Liver (tissue), 9 donors: ENCODE measurements around the gene ZNF831. TPM values are rescaled to one million over a fixed set of nuclear protein-coding genes. Genes with fewer than 3 reads are reported as not detected.

Experiments used
- DNase-seq: peaks from one replicate; pipeline ENCODE4 v3.0.0-alpha.2; 2017; ENCODE audit warnings: low spot score
- H3K27ac ChIP-seq, 2 donors: one replicate each; pipeline ENCODE4 v1.7.0; 2013; ENCODE audit warnings: inconsistent platforms in 2 of 2, low read length in 2 of 2, control low read depth in 1 of 2, low read depth in 1 of 2, mild to moderate bottlenecking in 1 of 2
- H3K27me3 ChIP-seq, 4 donors: one replicate each; pipeline versions ENCODE4 v1.6.1 to v1.7.0; 2013; ENCODE audit warnings: low read length in 3 of 4, inconsistent platforms in 1 of 4, mild to moderate bottlenecking in 1 of 4, moderate library complexity in 1 of 4; ENCODE audit not compliant: control insufficient read depth in 4 of 4, insufficient read depth in 4 of 4
- H3K36me3 ChIP-seq, 4 donors: one replicate each; pipeline versions ENCODE4 v1.6.1 to v1.7.0; 2013; ENCODE audit warnings: low read length in 3 of 4, mild to moderate bottlenecking in 3 of 4, low read depth in 1 of 4, moderate library complexity in 1 of 4; ENCODE audit not compliant: control insufficient read depth in 4 of 4, insufficient read depth in 3 of 4
- H3K4me1 ChIP-seq, 4 donors: one replicate each; pipeline versions ENCODE4 v1.6.1 to v1.7.0; 2013; ENCODE audit warnings: low read length in 3 of 4, mild to moderate bottlenecking in 3 of 4, moderate library complexity in 1 of 4; ENCODE audit not compliant: control insufficient read depth in 4 of 4, insufficient read depth in 4 of 4
- H3K4me3 ChIP-seq, 3 donors: one replicate each; pipeline versions ENCODE4 v1.6.1 to v1.7.0; 2013; ENCODE audit warnings: low read length in 3 of 3, control low read depth in 1 of 3, low read depth in 1 of 3, mild to moderate bottlenecking in 1 of 3
- H3K9ac ChIP-seq, 2 donors: one replicate each; pipeline ENCODE4 v1.7.0; 2013; ENCODE audit warnings: low read length in 2 of 2, mild to moderate bottlenecking in 2 of 2, moderate library complexity in 2 of 2, control low read depth in 1 of 2, low read depth in 1 of 2
- H3K9me3 ChIP-seq, 4 donors: one replicate each; pipeline versions ENCODE4 v1.6.1 to v1.7.0; 2013; ENCODE audit warnings: low read length in 3 of 4; ENCODE audit not compliant: control insufficient read depth in 4 of 4
- EGR1 ChIP-seq, 2 donors: IDR thresholded peaks; 2 replicates each; pipeline ENCODE4 v1.6.1; 2016 to 2018; ENCODE audit warnings: antibody characterized with exemption in 2 of 2, low read depth in 2 of 2
- FOXA1 ChIP-seq: IDR thresholded peaks from 2 replicates; pipeline ENCODE4 v1.6.1; 2016; ENCODE audit warnings: antibody characterized with exemption
- FOXA2 ChIP-seq: IDR thresholded peaks from 2 replicates; pipeline ENCODE4 v1.6.1; 2016; ENCODE audit warnings: antibody characterized with exemption
- GABPA ChIP-seq, 2 donors: IDR thresholded peaks in 1 of 2; conservative IDR thresholded peaks in 1 of 2; 2 replicates each; pipeline ENCODE4 v1.6.1; 2016; ENCODE audit warnings: antibody characterized with exemption in 2 of 2, mild to moderate bottlenecking in 1 of 2, moderate library complexity in 1 of 2
- HNF4A ChIP-seq, 2 donors: conservative IDR thresholded peaks; 2 replicates each; pipeline ENCODE4 v1.6.1; 2016; ENCODE audit warnings: antibody characterized with exemption in 2 of 2, mild to moderate bottlenecking in 2 of 2
- HNF4G ChIP-seq: IDR thresholded peaks from 2 replicates; pipeline ENCODE4 v1.6.1; 2016; ENCODE audit warnings: antibody characterized with exemption
- JUND ChIP-seq, 2 donors: IDR thresholded peaks; 2 replicates each; pipeline ENCODE4 v1.6.1; 2016; ENCODE audit warnings: antibody characterized with exemption in 2 of 2
- NR2F2 ChIP-seq: IDR thresholded peaks from 2 replicates; pipeline ENCODE4 v1.6.1; 2016; ENCODE audit warnings: antibody characterized with exemption
- RAD21 ChIP-seq, 2 donors: IDR thresholded peaks; 2 replicates each; pipeline ENCODE4 v1.6.1; 2016; ENCODE audit warnings: antibody characterized with exemption in 2 of 2, mild to moderate bottlenecking in 2 of 2
- SP1 ChIP-seq: IDR thresholded peaks from 2 replicates; pipeline ENCODE4 v1.6.1; 2018; ENCODE audit warnings: antibody characterized with exemption, mild to moderate bottlenecking
- YY1 ChIP-seq: IDR thresholded peaks from 2 replicates; pipeline ENCODE4 v1.6.1; 2016; ENCODE audit warnings: antibody characterized with exemption, mild to moderate bottlenecking
- WGBS: extraction: QIAGEN DNeasy Blood & Tissue Kit; methylation state at CpG from one replicate; pipeline ENCODE4 v1.1.7; 2013; 5-methylcytosine and 5-hydroxymethylcytosine counted together
- polyA plus RNA-seq, 2 donors: library from polyadenylated mRNA; stranded (reverse) in 1 of 2; unstranded in 1 of 2; fragments of 200-250 nt in 1 of 2; fragments of >200 nt in 1 of 2; fragmentation: Nextera tagmentation in 1 of 2; extraction: Ambion mirVana in 1 of 2; gene quantifications; one replicate each; pipeline versions ENCODE4 v1.2.1 to v1.2.3, GENCODE V29; 2013 to 2015
- total RNA-seq, 2 donors: library from RNA; depleted of rRNA; stranded (reverse); fragments of >200 nt; gene quantifications; one replicate each; pipeline ENCODE4 v1.2.3, GENCODE V29; 2014
- TF ChIP-seq, protein P1 (sequence below): IDR thresholded peaks from 2 replicates; pipeline ENCODE4 v1.6.1; 2016; ENCODE audit warnings: antibody characterized with exemption
- TF ChIP-seq, protein P2 (sequence below): IDR thresholded peaks from 2 replicates; pipeline ENCODE4 v1.6.1; 2016; ENCODE audit warnings: antibody characterized with exemption
- TF ChIP-seq, protein P3 (sequence below): fragments of 150-350 bp; IDR thresholded peaks from 2 replicates; pipeline ENCODE4 v1.5.1; 2017; ENCODE audit warnings: improper control_type of control experiment, low read depth, low read length; ENCODE audit not compliant: missing input control
- TF ChIP-seq, protein P4 (sequence below): IDR thresholded peaks from 2 replicates; pipeline ENCODE4 v1.6.1; 2016; ENCODE audit warnings: antibody characterized with exemption, mild to moderate bottlenecking
- TF ChIP-seq, protein P5 (sequence below): IDR thresholded peaks from 2 replicates; pipeline ENCODE4 v1.6.1; 2016; ENCODE audit warnings: antibody characterized with exemption
- donor health status: healthy.
- donor health status: healthy.
- donor health status: healthy.
- donor health status: healthy.
- donor health status: healthy.

The ZNF831 gene
- total and polyA plus RNA-seq, 4 donors, result 0.06 to 0.75 (median 0.13) TPM

DNA sequence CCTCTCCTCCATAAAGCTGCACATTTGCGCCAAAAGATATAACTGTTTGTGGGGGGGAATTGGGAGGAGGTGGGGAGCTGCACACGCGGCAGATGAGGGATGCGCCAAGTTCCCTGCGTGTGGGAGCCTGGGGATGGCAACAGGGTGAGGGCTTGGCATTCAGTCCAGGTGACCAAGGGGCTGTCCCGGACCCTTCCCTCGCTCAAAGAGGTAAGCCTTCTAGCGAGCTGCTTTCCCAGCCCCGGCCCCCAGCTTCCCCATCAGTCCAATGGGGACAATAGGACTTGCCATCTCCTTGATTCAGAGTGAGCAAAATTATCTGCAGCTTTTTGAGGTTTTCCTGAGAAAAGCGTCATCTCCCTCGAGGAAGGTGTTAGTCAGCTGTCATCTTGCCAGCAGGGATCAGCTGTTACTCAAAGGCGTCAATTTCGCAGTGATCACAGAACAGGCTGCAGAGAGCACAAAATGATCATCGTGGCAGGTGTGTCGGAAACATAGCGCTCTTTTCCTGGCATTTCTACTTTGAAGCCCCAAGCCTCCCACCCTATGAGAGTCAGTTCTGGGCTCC lies 21.3 kb downstream of the ZNF831 start:
- no peak overlapping the region for H3K27ac ChIP-seq

DNA sequence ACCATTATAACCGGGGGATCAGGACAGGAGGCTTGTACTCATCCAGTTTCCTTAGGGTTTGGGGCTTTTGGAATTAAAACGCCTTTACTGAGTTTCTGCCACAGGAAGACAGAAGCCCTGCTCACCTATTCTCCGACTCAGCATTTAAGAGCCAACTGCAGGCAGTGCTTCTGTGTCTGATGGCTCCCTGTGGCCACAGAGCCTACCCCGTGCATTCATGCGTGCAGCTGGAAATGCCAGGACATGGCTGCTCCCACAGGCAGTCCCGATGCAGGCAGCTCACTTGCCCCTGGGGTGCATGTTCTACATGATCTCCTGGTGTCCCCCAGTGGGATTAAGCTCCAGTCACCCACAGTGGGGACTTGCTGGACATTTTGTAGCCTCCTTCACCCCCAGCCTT lies 22.2 kb downstream of the ZNF831 start:
- Histone ChIP-seq H3K4me3 (no peak overlapping the region), H3K27ac (no peak overlapping the region), H3K9me3 (no peaks in the 10 kb centered on the region), H3K27me3 (peaks cover 0 to 3% (median 0%) of the 10 kb centered on the region in 4 donors), H3K4me1 (no peaks in the 10 kb centered on the region), H3K36me3 (no peaks in the 10 kb centered on the region), H3K9ac (no peak overlapping the region)
- WGBS, result 69% methylated on average over 6 of the region's 6 CpGs
- DNase-seq, result no peak
- no peak for TF ChIP-seq RAD21 (IDR thresholded peaks at IDR 0.05)
- no peak for TF ChIP-seq SP1
- TF ChIP-seq FOXA1, result no peak
- no peak for TF ChIP-seq NR2F2
- TF ChIP-seq HNF4G, result no peak
- no peak for TF ChIP-seq JUND (IDR thresholded peaks at IDR 0.05)
- TF ChIP-seq, protein P1, sequence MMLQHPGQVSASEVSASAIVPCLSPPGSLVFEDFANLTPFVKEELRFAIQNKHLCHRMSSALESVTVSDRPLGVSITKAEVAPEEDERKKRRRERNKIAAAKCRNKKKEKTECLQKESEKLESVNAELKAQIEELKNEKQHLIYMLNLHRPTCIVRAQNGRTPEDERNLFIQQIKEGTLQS, result no peak
- TF ChIP-seq, protein P2, sequence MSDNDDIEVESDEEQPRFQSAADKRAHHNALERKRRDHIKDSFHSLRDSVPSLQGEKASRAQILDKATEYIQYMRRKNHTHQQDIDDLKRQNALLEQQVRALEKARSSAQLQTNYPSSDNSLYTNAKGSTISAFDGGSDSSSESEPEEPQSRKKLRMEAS, result no peak
- TF ChIP-seq FOXA2, result no peak
- TF ChIP-seq GABPA (IDR thresholded peaks at IDR 0.05 in 1 of 2, conservative IDR thresholded peaks at IDR 0.05 in 1 of 2), result no peak
- TF ChIP-seq EGR1 (IDR thresholded peaks at IDR 0.05; ENCODE audit: low read depth in 2 of 2), result no peak

More for the DNA sequence above, 21.3 kb downstream of the ZNF831 start:
- Histone ChIP-seq H3K4me3 (no peak overlapping the region), H3K9me3 (no peaks in the 10 kb centered on the region), H3K36me3 (no peaks in the 10 kb centered on the region), H3K27me3 (peaks cover 0 to 3% (median 0%) of the 10 kb centered on the region in 4 donors), H3K9ac (no peak overlapping the region), H3K4me1 (no peaks in the 10 kb centered on the region)
- WGBS, result 80% methylated on average over 16 of the region's 16 CpGs
- no peak for DNase-seq
- TF ChIP-seq, protein P3, sequence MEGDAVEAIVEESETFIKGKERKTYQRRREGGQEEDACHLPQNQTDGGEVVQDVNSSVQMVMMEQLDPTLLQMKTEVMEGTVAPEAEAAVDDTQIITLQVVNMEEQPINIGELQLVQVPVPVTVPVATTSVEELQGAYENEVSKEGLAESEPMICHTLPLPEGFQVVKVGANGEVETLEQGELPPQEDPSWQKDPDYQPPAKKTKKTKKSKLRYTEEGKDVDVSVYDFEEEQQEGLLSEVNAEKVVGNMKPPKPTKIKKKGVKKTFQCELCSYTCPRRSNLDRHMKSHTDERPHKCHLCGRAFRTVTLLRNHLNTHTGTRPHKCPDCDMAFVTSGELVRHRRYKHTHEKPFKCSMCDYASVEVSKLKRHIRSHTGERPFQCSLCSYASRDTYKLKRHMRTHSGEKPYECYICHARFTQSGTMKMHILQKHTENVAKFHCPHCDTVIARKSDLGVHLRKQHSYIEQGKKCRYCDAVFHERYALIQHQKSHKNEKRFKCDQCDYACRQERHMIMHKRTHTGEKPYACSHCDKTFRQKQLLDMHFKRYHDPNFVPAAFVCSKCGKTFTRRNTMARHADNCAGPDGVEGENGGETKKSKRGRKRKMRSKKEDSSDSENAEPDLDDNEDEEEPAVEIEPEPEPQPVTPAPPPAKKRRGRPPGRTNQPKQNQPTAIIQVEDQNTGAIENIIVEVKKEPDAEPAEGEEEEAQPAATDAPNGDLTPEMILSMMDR, result no peak
- TF ChIP-seq EGR1 (IDR thresholded peaks at IDR 0.05; ENCODE audit: low read depth in 2 of 2), result no peak
- TF ChIP-seq, protein P4, sequence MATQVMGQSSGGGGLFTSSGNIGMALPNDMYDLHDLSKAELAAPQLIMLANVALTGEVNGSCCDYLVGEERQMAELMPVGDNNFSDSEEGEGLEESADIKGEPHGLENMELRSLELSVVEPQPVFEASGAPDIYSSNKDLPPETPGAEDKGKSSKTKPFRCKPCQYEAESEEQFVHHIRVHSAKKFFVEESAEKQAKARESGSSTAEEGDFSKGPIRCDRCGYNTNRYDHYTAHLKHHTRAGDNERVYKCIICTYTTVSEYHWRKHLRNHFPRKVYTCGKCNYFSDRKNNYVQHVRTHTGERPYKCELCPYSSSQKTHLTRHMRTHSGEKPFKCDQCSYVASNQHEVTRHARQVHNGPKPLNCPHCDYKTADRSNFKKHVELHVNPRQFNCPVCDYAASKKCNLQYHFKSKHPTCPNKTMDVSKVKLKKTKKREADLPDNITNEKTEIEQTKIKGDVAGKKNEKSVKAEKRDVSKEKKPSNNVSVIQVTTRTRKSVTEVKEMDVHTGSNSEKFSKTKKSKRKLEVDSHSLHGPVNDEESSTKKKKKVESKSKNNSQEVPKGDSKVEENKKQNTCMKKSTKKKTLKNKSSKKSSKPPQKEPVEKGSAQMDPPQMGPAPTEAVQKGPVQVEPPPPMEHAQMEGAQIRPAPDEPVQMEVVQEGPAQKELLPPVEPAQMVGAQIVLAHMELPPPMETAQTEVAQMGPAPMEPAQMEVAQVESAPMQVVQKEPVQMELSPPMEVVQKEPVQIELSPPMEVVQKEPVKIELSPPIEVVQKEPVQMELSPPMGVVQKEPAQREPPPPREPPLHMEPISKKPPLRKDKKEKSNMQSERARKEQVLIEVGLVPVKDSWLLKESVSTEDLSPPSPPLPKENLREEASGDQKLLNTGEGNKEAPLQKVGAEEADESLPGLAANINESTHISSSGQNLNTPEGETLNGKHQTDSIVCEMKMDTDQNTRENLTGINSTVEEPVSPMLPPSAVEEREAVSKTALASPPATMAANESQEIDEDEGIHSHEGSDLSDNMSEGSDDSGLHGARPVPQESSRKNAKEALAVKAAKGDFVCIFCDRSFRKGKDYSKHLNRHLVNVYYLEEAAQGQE, result no peak
- TF ChIP-seq, protein P5, sequence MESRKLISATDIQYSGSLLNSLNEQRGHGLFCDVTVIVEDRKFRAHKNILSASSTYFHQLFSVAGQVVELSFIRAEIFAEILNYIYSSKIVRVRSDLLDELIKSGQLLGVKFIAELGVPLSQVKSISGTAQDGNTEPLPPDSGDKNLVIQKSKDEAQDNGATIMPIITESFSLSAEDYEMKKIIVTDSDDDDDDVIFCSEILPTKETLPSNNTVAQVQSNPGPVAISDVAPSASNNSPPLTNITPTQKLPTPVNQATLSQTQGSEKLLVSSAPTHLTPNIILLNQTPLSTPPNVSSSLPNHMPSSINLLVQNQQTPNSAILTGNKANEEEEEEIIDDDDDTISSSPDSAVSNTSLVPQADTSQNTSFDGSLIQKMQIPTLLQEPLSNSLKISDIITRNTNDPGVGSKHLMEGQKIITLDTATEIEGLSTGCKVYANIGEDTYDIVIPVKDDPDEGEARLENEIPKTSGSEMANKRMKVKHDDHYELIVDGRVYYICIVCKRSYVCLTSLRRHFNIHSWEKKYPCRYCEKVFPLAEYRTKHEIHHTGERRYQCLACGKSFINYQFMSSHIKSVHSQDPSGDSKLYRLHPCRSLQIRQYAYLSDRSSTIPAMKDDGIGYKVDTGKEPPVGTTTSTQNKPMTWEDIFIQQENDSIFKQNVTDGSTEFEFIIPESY, result no peak
- TF ChIP-seq, protein P1, result no peak
- TF ChIP-seq NR2F2, result no peak
- TF ChIP-seq HNF4A (conservative IDR thresholded peaks at IDR 0.05), result no peak
- TF ChIP-seq YY1, result no peak
- no peak for TF ChIP-seq GABPA (IDR thresholded peaks at IDR 0.05 in 1 of 2, conservative IDR thresholded peaks at IDR 0.05 in 1 of 2)
- no peak for TF ChIP-seq SP1
